Tibial artery (tissue), 4 donors: ENCODE measurements around the gene USH1G.

Source experiments
- DNase-seq, 2 donors: peaks; one replicate each; pipeline ENCODE4 v3.0.0-alpha.2; 2019
- H3K27ac ChIP-seq, 2 donors: fragments of 200-600 bp; sonication (generic) in 1 of 2; 1 replicate in 1 of 2; 2 replicates in 1 of 2; pipeline ENCODE4 v1.5.1; 2018 to 2019; ENCODE audit warnings: mild to moderate bottlenecking in 1 of 2
- H3K27me3 ChIP-seq, 2 donors: fragments of 200-600 bp; sonication (generic) in 1 of 2; one replicate each; pipeline versions ENCODE4 v1.5.1 to v1.6.0; 2016 to 2019
- H3K36me3 ChIP-seq, 3 donors: fragments of 200-600 bp; sonication (generic) in 2 of 3; one replicate each; pipeline ENCODE4 v1.5.1; 2016 to 2019; ENCODE audit warnings: mild to moderate bottlenecking in 2 of 3
- H3K4me1 ChIP-seq, 4 donors: fragments of 200-600 bp; sonication (generic) in 2 of 4; 1 replicate in 3 of 4; 2 replicates in 1 of 4; pipeline ENCODE4 v1.5.1; 2016 to 2019
- H3K4me3 ChIP-seq, 2 donors: fragments of 200-600 bp; sonication (generic) in 1 of 2; 1 replicate in 1 of 2; 2 replicates in 1 of 2; pipeline ENCODE4 v1.5.1; 2018 to 2019; ENCODE audit warnings: mild to moderate bottlenecking in 2 of 2
- H3K9me3 ChIP-seq, 3 donors: fragments of 200-600 bp; sonication (generic) in 1 of 3; one replicate each; pipeline ENCODE4 v1.5.1; 2016 to 2019
- intact Hi-C: fragments of 100-400 bp; cut with DNase I; formaldehyde crosslinking; loops from one replicate; pipeline ENCODE4 v1.15.0; 2023; ENCODE audit warnings: low total_unique reads
- TF ChIP-seq, protein P1 (sequence below), 2 experiments: fragments of 200-600 bp in 1 of 2; fragments of 450-650 bp in 1 of 2; IDR thresholded peaks; one replicate each; pipeline ENCODE4 v1.5.1; 2017 to 2019; ENCODE audit warnings: antibody characterized with exemption in 2 of 2, mild to moderate bottlenecking in 1 of 2, moderate library complexity in 1 of 2

USH1G gene

DNA sequence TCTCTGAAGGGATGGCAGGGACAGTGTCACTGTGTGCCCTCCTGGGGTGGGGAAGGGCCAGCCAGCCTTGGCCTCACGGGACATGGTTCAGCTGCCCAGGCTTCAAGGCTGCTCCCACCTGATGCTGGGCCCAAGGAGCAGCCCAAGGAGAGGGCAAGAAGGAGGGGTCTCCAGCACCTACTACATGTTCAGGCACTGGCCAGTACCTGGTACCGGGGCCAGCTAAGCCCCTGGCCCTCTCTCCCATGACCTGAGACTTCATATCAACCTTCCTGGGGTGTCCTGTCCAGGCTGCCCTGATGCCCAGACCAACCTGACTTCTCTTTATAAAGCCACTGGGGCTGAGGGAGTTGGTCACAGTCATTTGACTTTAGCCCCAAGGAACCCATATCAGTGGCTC is 1.3 kb downstream of the USH1G start:
- H3K9me3 ChIP-seq = no peaks in the 10 kb centered on the region
- intact Hi-C loops = no loop called here
- no peak overlapping the region for H3K27ac ChIP-seq
- H3K4me1 ChIP-seq = peaks cover 0 to 25% (median 22%) of the 10 kb centered on the region in 4 donors
- TF ChIP-seq, protein P1, sequence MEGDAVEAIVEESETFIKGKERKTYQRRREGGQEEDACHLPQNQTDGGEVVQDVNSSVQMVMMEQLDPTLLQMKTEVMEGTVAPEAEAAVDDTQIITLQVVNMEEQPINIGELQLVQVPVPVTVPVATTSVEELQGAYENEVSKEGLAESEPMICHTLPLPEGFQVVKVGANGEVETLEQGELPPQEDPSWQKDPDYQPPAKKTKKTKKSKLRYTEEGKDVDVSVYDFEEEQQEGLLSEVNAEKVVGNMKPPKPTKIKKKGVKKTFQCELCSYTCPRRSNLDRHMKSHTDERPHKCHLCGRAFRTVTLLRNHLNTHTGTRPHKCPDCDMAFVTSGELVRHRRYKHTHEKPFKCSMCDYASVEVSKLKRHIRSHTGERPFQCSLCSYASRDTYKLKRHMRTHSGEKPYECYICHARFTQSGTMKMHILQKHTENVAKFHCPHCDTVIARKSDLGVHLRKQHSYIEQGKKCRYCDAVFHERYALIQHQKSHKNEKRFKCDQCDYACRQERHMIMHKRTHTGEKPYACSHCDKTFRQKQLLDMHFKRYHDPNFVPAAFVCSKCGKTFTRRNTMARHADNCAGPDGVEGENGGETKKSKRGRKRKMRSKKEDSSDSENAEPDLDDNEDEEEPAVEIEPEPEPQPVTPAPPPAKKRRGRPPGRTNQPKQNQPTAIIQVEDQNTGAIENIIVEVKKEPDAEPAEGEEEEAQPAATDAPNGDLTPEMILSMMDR (IDR thresholded peaks at IDR 0.05) = no peak
- H3K27me3 ChIP-seq = peaks cover 5 to 89% of the 10 kb centered on the region in 2 donors
- DNase-seq = no peak
- H3K4me3 ChIP-seq = no peak overlapping the region
- H3K36me3 ChIP-seq = no peaks in the 10 kb centered on the region

DNA sequence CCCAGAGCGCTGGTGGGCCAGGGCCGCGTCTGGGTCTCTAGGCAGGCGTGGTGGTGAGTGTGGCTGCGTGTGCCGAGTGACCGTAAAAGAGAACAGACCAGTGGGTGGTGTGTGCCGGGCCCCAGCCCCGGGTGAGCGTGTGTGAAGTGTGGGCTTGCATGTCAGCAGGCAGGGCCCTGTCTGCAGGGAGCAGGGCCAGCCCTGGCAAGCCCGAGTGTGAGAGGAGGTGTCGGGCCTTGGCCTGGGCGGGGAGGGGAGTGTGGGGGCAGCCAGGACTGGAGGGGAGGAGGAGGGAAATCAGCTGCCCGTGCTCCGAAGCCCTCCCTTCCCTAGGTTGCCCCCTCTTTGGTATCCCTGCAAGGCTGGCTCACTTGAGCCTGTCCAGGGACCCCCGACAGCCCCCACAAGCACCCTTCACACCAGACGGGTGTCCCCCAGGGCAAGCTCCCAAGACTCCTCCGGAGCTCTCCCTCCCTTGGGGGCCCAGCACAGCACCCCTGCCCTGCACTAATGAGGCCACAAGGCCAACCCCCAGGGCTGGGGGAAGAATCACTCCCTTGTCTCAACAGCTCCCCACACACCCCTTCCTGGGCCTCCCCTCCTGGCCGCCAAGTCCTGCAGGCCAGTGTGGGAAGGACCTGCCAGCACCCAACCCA is 1.9 kb downstream of the USH1G start:
- no peaks in the 10 kb centered on the region for H3K36me3 ChIP-seq
- H3K9me3 ChIP-seq = no peaks in the 10 kb centered on the region
- no peak overlapping the region for H3K27ac ChIP-seq
- DNase-seq = no peak
- intact Hi-C loops = no loop called here
- TF ChIP-seq, protein P1 (IDR thresholded peaks at IDR 0.05) = no peak
- no peak overlapping the region for H3K4me3 ChIP-seq
- H3K4me1 ChIP-seq = peaks cover 0 to 25% (median 22%) of the 10 kb centered on the region in 4 donors
- H3K27me3 ChIP-seq = peaks cover 5 to 93% of the 10 kb centered on the region in 2 donors

DNA sequence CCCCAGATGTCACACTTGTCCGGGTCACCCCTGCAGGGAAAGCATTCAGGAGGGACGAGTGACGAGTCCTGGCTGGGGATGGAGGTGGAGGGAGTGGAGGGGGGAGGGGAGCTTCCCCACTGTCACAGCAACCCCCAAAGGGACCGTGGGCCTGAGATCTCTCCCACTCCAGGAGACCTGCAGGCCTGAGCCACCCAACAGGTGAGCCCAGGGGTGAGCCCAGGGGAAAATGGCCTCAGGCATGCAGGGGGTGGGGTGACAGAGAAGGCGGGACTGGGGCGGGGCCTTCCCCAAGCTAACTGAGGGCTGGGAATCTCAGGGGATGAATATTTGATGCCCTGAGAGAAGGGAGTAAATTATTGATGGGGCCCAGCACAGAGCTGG is 2.4 kb downstream of the USH1G start:
- Histone ChIP-seq H3K4me3 (no peak overlapping the region), H3K9me3 (no peaks in the 10 kb centered on the region), H3K27me3 (peaks cover 5 to 93% of the 10 kb centered on the region in 2 donors), H3K36me3 (no peaks in the 10 kb centered on the region), H3K4me1 (peaks cover 0 to 25% (median 22%) of the 10 kb centered on the region in 4 donors), H3K27ac (no peak overlapping the region)
- TF ChIP-seq, protein P1 (IDR thresholded peaks at IDR 0.05) = no peak
- DNase-seq = no peak
- intact Hi-C loops = no loop called here

DNA sequence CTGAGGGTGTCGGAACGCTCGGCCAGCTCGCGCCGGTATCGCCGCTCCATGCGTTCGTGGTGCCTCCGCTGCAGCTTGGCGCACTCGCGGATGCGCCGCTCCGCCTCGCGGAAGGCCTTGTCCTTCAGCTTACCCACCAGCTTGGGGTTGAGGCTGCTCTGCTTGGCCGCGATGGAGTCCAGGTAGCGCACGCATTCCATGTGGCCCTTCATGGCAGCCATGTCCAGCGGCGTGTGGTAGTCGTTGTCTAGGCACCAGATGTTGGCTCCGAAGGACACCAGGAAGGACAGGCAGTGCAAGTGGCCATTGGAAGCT is 2.8 kb downstream of the USH1G start:
- TF ChIP-seq, protein P1 (IDR thresholded peaks at IDR 0.05) = no peak
- Histone ChIP-seq H3K27me3 (peaks cover 5 to 93% of the 10 kb centered on the region in 2 donors), H3K9me3 (no peaks in the 10 kb centered on the region), H3K27ac (no peak overlapping the region), H3K36me3 (no peaks in the 10 kb centered on the region), H3K4me1 (peaks cover 0 to 25% (median 22%) of the 10 kb centered on the region in 4 donors), H3K4me3 (no peak overlapping the region)
- no peak for DNase-seq
- intact Hi-C loops = no loop called here

DNA sequence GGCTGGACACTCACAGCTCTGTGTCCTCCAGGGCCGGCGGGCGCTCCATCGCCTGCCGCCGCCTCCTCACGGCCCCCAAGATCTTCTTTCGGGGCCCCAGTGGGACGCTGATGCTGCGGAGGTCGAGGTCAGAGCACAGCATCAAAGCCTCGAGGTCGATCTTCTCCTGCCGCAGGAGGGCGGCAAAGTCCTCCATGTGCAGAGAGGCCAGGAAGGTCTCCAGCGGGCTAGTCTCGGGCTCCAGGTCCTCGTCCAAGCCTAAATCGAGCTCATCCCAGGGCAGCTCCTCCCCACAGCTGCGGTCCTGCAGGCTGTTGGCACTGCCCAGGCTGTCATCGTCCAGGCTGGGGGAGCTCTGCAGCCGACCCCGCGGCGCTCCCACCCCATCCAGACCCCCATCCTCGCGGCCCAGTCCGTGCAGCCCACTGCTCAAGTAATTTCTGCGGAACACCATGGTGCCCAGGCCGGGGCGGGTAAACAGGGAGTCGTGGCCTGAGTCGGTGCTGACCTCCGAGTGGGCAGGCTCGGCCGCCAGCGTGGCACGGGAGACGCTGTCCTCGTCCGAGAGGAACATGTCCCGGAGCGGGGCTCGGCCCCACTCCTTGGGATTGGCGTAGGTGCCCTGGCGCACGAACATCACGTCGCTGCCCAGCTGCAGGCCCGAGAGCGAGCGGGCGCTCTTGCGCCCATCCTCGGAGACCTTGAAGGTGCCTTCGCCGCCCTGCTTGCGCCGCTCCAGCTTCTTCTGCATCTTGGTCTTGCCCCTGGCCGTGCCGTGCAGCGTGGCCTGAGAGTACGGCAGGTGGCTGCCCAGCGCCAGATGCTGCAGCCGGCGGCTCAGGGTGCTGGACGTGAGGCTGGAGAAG is 3.4 kb downstream of the USH1G start:
- intact Hi-C loops = no loop called here
- Histone ChIP-seq H3K27ac (no peak overlapping the region), H3K27me3 (peaks cover 5 to 93% of the 10 kb centered on the region in 2 donors), H3K36me3 (no peaks in the 10 kb centered on the region), H3K4me1 (peaks cover 0 to 23% (median 19%) of the 10 kb centered on the region in 4 donors), H3K4me3 (no peak overlapping the region), H3K9me3 (no peaks in the 10 kb centered on the region)
- TF ChIP-seq, protein P1 (IDR thresholded peaks at IDR 0.05) = no peak
- DNase-seq = no peak
